ENCODE results near the gene RASGEF1B.

Gene RASGEF1B

DNA sequence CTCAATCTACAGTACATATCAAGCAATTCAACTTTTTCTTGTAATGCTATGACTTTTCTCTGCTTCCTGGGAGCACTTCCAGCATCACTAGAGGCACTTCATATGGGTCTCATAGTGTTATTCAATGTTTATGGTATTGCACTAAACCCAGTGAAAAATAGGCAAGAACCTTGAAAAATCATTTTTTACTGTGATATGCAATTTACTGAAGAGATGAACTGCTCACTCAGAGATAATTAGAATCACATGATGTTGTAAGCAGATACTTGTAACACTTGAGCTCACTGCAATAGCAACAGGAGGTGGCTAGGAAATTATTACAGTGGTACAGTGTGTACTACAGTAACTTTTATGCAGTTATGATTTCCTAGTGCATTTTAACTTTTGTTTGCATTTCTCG is 93.3 kb downstream of the RASGEF1B start:
- DNase-seq = no peak

DNA sequence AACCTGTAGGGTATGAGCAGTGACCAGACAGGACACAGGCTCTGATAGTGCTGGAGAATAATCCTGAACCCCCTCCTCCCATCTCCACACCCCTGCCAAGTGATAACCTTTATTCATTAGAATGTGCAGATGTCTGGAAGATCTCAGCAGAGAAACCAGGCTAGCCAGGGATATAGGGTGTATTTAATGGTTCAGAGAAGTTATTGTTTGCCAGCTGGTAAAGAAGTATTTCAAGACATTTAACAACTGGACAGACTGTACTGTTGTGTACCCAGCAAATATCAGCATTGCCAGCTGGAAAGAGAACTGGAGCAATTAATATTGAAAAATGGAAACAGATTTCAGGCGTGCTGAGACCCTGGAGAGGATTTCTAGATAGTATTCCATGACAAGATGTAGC is 94.5 kb downstream of the RASGEF1B start:
- no peak for DNase-seq

DNA sequence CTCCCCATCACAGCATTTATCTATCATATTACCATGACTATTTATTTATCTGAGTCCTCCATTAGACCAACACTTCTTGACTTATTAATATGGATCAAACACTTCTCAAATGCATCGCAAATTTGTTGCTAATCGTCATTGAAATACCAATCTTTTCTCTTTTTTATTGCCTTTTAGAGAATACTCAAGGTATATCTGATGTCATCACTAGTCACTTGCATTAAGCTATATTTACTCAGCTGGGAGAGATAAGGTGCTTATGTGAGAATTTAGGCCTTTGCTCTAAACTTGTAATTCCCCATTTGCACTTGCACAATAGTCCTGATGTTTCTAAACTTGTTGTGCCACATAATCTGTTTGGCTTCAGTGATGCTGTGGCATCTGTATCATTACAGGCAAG is 95.0 kb downstream of the RASGEF1B start:
- no peak for DNase-seq

All from RPMI8226 (cell line).